Osteoblast (primary cell): ENCODE measurements around the gene RBP7. TPM values are rescaled to one million over a fixed set of nuclear protein-coding genes. Genes with fewer than 3 reads are reported as not detected.
"Not testable (repeated sequence)": the region's sequence is repeated elsewhere in the genome, so short reads cannot be mapped to it uniquely, and the experiment has no call there.

Experiments used
- DNase-seq: peaks from one replicate; pipeline ENCODE4 v3.0.0; 2011; ENCODE audit warnings: low spot score, mixed read lengths; ENCODE audit not compliant: insufficient read length; ENCODE audit errors: missing footprints
- H2AFZ ChIP-seq: 2 replicates; pipeline ENCODE4 v1.6.0; 2011; ENCODE audit warnings: mild to moderate bottlenecking, low read length
- H3K27ac ChIP-seq: 2 replicates; pipeline ENCODE4 v1.5.1; 2011; ENCODE audit warnings: mild to moderate bottlenecking, low read depth, low read length, moderate library complexity
- H3K27me3 ChIP-seq: 2 replicates; pipeline ENCODE4 v1.6.0; 2012; ENCODE audit warnings: mild to moderate bottlenecking, control low read depth, inconsistent platforms, low read length, moderate library complexity; ENCODE audit not compliant: insufficient read depth
- H3K36me3 ChIP-seq: 2 replicates; pipeline ENCODE4 v1.5.1; 2011; ENCODE audit warnings: mild to moderate bottlenecking, low read length, control low read depth, moderate library complexity; ENCODE audit not compliant: insufficient read depth
- H3K4me1 ChIP-seq: 2 replicates; pipeline ENCODE4 v1.5.1; 2011; ENCODE audit warnings: mild to moderate bottlenecking, low read length, control low read depth, moderate library complexity; ENCODE audit not compliant: insufficient read depth
- H3K4me2 ChIP-seq: 2 replicates; pipeline ENCODE4 v1.6.0; 2011; ENCODE audit warnings: mild to moderate bottlenecking, low read length; ENCODE audit not compliant: insufficient read depth
- H3K4me3 ChIP-seq: fragments of 200-600 bp; sonication (generic); 3 replicates; pipeline ENCODE4 v1.5.1; 2012; ENCODE audit warnings: mild to moderate bottlenecking, low read length, inconsistent platforms; ENCODE audit not compliant: insufficient read depth
- H3K79me2 ChIP-seq: 2 replicates; pipeline ENCODE4 v1.6.0; 2012; ENCODE audit warnings: mild to moderate bottlenecking, low read length, control low read depth, inconsistent platforms; ENCODE audit not compliant: insufficient read depth
- H3K9me3 ChIP-seq: 2 replicates; pipeline ENCODE4 v1.5.1; 2011; ENCODE audit warnings: low read depth, low read length, control low read depth
- H4K20me1 ChIP-seq: 2 replicates; pipeline ENCODE4 v1.6.0; 2012; ENCODE audit warnings: mild to moderate bottlenecking, low read length, control low read depth; ENCODE audit not compliant: insufficient read depth
- CTCF ChIP-seq: IDR thresholded peaks from 2 replicates; pipeline ENCODE4 v1.5.1; 2011; ENCODE audit warnings: mild to moderate bottlenecking, low read depth, low read length, moderate library complexity; ENCODE audit errors: extremely low read depth
- total RNA-seq: library from RNA; depleted of rRNA; stranded (reverse); fragments of >200 nt; gene quantifications from 2 replicates; pipeline ENCODE4 v1.2.3, GENCODE V29; 2012

The RBP7 gene
- total RNA-seq, 1 donor: not detected

GRCh38 chr1:10007169-10007568 lies 10.1 kb downstream of the RBP7 start:
- no peaks in the 10 kb centered on the region for H3K4me1 ChIP-seq
- no peak overlapping the region for H2AFZ ChIP-seq
- H3K4me2 ChIP-seq: no peak overlapping the region
- no peaks in the 10 kb centered on the region for H3K36me3 ChIP-seq
- no peaks in the 10 kb centered on the region for H4K20me1 ChIP-seq
- no peak for DNase-seq
- H3K4me3 ChIP-seq: no peak overlapping the region
- no peak overlapping the region for H3K27ac ChIP-seq
- no peaks in the 10 kb centered on the region for H3K9me3 ChIP-seq
- H3K27me3 ChIP-seq: no peaks in the 10 kb centered on the region
- no peak for TF ChIP-seq CTCF
- H3K79me2 ChIP-seq: no peaks in the 10 kb centered on the region

GRCh38 chr1:10014016-10014415 lies 17.0 kb downstream of the RBP7 start:
- no peaks in the 10 kb centered on the region for H3K9me3 ChIP-seq
- TF ChIP-seq CTCF: no peak
- peak overlapping the region; percentile 18 for H2AFZ ChIP-seq
- no peaks in the 10 kb centered on the region for H3K79me2 ChIP-seq
- H3K4me2 ChIP-seq: no peak overlapping the region
- DNase-seq: no peak
- peaks cover 8% of the 10 kb centered on the region for H3K4me1 ChIP-seq
- H3K36me3 ChIP-seq: no peaks in the 10 kb centered on the region
- no peaks in the 10 kb centered on the region for H3K27me3 ChIP-seq
- no peak overlapping the region for H3K27ac ChIP-seq
- H4K20me1 ChIP-seq: no peaks in the 10 kb centered on the region
- H3K4me3 ChIP-seq: no peak overlapping the region

GRCh38 chr1:10019561-10019960 lies 22.5 kb downstream of the RBP7 start:
- Histone ChIP-seq H3K4me3 (no peak overlapping the region), H3K27me3 (no peaks in the 10 kb centered on the region), H2AFZ (no peak overlapping the region), H3K4me2 (no peak overlapping the region), H3K9me3 (no peaks in the 10 kb centered on the region), H3K4me1 (peaks cover 8% of the 10 kb centered on the region), H3K79me2 (no peaks in the 10 kb centered on the region), H3K27ac (no peak overlapping the region), H3K36me3 (no peaks in the 10 kb centered on the region), H4K20me1 (no peaks in the 10 kb centered on the region)
- no peak for DNase-seq
- no peak for TF ChIP-seq CTCF

GRCh38 chr1:10020086-10020485 lies 23.1 kb downstream of the RBP7 start:
- Histone ChIP-seq H4K20me1 (no peaks in the 10 kb centered on the region), H2AFZ (no peak overlapping the region), H3K79me2 (no peaks in the 10 kb centered on the region), H3K27ac (no peak overlapping the region), H3K36me3 (no peaks in the 10 kb centered on the region), H3K9me3 (no peaks in the 10 kb centered on the region), H3K27me3 (no peaks in the 10 kb centered on the region), H3K4me2 (no peak overlapping the region), H3K4me3 (no peak overlapping the region), H3K4me1 (peaks cover 8% of the 10 kb centered on the region)
- no peak for DNase-seq
- no peak for TF ChIP-seq CTCF

- H4K20me1 ChIP-seq, H3K36me3 ChIP-seq, H3K4me2 ChIP-seq, H3K27ac ChIP-seq, H3K4me3 ChIP-seq, DNase-seq, H3K79me2 ChIP-seq, H3K4me1 ChIP-seq, H3K9me3 ChIP-seq, H3K27me3 ChIP-seq: not testable (repeated sequence)
- peak overlapping the region; percentile 9 for H2AFZ ChIP-seq
Observed at GRCh38 chr1:10020678-10021077, 23.6 kb downstream of the RBP7 start.

GRCh38 chr1:10021992-10022391 lies 25.0 kb downstream of the RBP7 start:
- not testable (repeated sequence) for H4K20me1 ChIP-seq, H2AFZ ChIP-seq, DNase-seq, H3K27me3 ChIP-seq, H3K36me3 ChIP-seq, H3K27ac ChIP-seq, H3K4me1 ChIP-seq, H3K9me3 ChIP-seq, H3K79me2 ChIP-seq, H3K4me3 ChIP-seq, H3K4me2 ChIP-seq
